Activated CD4-positive, alpha-beta T cell treated with anti-CD3 and anti-CD28 coated beads, Interleukin-2, amount 50 U/mL, for 48 hours (primary cell): ENCODE results near the gene UNC119.
"Not testable (repeated sequence)": the region's sequence is repeated elsewhere in the genome, so short reads cannot be mapped to it uniquely, and the experiment has no call there.

ENCODE experiments used
- DNase-seq, 2 experiments: peaks; one replicate each; pipeline ENCODE4 v3.0.0-alpha.2; 2020

UNC119 gene

DNA sequence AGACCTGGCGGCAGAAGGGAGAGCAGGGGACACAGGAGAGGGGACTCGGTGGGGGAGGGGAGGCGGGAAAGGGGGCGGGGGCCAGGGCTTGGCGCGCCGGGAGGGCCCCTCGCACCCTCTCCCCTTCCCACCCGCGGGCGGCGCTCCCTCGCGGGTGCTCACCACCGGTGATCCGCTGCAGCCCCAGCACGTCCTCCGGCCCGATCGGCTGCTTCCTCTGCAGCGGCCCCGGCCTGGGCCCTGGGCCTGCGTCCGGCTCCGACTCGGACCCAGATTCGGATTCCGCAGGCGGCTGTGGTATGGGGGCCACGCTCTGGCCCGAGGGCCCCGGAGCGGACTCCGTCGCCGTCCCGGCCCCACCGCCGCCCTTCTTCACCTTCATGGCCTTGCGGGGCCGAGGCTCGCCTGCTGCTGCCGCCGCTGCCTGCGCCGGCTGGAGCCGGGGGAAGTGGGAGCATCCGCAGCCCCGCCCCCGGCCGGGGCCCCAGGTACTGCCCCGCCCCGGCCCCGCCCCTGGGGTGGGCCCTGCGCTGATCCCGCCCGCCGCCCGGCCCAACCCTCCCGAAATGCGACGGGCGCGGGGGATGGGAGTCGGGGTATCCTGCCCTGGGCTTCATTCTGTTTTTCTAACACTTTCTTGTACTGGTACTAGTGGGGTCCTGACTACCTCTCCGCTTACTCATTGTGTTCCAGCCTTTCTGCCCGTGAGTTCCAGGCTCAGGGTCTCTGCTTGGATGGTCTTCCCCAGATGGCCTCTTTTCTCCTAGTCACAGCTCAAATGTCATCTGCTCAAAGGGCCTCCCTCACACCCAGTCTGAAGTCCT is at the start of gene UNC119:
TSS of gene UNC119 (minus strand) at position 449 of the 824 bp plus-strand sequence. CDS start at position 382, 67 bp downstream.
- DNase-seq = peak; percentile 78 to 82

DNA sequence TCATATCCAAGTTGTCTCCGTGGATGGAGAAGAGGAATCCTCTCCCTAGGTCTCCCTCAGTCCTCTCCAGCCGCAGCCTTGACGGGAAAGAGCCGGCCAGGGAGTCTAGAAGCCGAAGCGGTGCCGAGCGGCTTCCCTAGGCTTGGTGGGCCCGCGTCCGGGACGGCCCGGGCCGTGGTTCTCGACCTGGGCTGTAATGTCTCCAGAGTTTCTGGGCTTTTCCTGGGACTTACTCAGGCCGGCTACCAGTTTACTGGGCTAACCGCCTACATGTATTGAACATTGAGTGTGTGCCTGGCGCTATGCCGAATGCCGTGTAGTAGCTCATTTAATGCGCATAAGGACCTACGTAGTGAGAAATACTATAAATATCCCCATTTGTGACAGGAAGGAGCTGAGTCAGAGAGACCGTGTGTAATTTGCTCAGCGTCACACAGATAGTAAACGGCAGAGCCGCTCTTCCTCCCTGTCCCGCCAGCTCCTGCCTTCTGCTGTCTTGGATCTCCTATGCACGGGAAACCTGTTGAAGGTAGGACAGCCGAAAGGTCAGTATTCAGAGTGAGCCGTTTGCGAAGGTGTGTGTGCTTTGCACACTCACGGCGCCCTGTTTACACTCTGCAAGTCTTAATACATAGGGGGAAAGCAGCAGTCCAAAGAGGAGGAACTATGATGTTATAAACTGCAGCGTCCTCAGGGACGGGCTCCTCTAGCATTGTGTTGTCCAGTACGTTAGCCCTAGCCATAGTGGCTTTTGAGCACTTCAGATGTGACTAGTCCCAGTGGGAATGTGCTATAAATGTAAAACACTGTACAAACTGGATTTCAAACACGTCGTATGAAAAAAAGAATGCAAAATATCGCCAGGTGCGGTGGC is 47.1 kb upstream of the UNC119 start:
- peak; percentile 71 to 81 for DNase-seq

DNA sequence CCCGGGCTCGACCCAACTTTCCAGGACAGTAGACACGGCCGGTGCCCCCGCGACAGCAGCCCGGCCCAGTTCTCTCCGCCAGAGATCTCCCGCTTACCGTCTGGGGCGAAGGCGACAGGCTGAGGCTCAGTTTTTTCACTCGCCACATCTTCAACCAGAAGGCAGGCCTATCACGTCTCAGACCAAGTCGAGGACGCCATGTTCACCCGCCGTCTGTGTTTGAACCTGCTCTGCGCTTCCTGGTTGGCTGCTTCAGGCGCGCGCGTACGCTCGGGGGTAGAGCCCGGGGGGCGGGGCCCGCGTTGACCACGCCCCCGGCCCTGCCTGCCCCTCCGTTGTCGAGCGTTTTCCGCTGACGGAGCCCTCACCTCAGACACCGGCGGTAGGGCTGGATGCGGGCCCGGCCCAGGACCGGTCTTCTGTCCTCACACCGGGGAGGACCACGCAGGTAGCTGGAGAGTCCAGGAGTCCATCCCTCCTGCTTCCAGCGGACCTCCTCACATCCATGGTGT is 46.4 kb upstream of the UNC119 start, which contains the start of gene SPAG5:
TSS of gene SPAG5 (minus strand) at position 227 of the 512 bp plus-strand sequence. CDS start at position 148, 79 bp downstream.
- DNase-seq = peak; percentile 92 to 94

DNA sequence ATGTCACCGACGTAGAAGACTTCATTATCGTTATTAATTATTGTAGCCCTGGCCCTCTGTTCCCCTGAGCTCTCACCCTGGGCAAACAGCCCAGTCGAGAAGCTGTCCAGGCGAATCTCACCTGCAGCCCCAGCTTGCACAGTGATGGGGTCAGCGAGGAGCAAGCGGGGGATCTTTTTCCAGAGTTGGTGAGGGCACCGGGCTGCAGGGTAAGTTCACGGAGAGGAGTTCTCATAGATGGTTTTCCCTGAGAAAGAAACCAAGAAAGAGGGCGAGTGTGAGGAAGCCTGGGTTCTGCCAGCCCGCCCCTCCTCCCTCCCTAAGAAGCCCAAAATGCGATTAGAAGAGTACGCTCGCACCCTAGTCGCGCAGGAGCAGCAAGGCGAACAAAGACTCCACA is 46.0 kb upstream of the UNC119 start:
- DNase-seq = no peak

DNA sequence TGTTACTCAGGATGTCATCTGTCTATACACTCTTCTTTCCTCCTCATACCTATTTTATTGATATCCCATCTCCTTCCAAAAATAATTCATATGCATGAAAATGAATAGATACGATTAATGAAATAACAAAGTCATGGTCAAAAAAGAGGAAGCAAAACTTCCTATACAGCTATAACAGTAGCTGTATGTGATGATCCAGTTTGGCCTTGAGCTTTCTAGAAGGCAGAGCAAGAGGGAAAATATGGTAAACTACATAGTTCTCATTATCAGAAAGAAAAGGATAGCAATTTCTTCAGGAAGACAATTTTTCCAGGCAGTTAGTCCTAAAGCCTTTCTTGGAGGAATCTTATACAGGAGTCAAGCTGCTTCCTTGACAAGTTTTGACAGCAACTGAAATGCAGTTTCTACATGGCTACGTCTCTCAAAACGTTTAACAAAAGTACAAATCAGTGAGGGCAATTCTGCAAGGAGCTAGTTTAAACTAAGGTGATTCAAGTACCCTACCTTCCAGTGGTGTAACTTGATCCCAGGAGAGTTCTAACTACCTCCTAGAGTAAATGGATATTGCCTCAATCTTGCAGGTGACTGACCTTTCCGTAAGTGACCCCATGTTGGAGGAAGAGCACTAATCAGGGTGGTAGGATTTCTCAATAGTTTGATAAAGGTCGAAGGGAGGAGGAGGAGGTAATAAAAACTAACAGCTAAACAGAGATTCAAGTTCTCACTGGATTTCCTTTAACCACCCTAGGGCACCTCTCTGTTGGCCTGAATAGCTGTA is 45.4 kb upstream of the UNC119 start:
- DNase-seq = no peak

DNA sequence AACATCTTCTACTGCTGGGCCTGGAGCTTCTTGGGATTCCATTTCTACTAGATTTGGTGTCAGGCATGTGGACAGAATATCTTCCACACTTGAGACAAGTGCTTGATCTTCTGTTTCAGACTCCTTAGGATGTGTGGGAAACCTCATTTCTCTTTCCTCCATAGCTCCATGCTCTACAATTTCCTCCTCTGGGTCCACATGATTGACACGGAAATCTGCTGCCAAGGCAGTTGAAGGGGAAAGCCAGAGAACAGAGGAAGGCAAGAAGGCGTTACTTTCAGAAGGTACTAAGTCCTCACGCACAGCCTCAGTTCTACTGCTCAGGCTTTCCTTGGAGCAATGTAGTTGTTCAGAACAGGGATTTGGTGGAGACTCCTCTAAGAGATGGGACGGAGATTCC is 39.8 kb upstream of the UNC119 start:
- no peak for DNase-seq

DNA sequence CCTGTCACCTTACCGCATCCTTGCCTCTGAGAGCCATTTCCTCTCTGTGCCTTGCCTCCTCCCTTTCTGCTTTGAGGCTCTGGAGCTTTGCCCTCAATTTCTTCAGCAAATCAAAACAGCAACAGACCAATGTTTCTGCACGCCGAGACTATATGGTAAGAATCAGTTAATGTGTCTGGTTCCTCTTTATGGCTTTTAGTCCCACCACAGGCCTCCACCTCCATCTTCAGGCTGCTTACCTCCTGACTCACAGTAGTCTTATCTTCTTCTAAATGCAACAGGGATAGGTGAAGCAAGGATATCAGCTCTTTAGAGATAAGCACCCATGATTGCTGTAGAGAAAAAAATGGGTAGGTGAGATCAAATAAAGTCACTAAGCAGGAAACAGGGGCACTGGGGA is 33.4 kb upstream of the UNC119 start:
- no peak for DNase-seq

DNA sequence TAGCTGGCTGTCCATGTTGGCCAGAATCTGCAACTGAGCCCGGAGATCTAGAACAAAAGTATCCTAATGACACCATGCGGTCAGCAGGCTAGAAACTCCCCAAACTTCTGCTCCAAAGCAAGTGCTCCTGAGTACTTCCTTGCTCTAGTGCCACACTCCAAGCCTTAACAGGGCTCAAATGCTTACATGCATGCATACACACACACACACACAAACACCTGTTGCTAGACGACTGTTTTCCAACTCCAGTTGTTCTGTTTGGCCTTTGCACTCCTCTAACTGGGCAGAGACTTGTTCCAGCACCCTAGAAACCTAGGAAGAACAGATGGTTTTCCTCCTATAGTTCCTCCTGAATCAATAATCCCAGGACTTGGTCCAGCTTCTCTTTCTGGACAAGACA is 32.0 kb upstream of the UNC119 start:
- no peak for DNase-seq

DNA sequence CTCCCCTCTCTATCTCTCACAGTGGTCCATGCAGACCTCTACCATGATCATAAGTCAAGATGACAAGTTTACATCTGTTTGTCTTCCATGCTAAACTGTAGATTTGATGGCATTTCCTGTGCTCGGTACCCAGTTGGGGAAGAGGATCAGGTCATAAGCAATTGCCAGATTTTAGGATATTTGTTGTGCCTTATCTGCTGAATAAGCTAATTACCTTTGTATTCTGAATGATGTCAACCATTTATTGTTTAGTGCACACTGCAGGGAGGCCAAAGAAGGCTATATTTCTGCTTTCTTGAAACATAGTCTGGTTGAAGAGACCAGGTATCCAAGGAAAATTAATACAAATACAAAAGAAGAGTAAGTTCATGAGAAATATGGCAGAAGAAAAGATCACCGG is 30.1 kb upstream of the UNC119 start:
- no peak for DNase-seq

DNA sequence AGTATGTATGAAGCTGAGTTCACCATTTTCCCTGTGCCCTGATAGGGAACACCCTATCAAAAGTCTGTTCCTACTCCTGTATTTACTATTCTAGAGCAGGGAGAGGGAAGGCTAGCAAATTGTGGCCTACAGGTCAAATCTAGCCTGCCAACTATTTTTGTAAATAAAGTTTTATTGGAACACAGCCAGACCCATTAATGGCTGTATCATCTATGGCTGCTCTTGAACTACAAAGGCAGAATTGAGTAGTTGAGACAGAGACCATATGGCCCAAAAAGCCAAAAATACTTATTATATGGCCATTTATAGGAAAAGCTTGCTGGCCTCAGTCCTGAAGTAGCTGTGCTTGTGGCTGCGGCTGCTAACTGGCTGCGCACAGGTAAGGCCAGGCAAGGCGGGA is 28.5 kb upstream of the UNC119 start:
- DNase-seq = no peak

DNA sequence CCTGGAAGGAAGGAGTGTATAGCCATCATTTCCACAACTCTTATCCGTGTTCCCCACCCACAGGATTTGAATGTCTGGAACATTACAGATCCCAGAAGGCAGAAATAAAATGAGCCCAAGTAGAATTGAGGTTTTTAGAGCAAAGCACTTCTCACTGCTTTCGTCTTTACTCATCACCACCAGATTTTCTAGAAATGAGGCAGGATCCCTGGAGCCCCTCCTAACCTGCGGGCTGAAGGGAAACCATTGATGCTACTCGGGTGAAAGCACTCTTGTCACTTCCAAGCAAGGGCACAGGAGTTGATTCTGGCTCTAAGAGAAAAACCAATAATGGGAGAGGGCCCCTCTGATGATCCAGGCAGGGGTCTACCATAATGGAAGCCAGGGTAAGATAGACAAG is 27.1 kb upstream of the UNC119 start:
- DNase-seq = peak; percentile 41 to 55

DNA sequence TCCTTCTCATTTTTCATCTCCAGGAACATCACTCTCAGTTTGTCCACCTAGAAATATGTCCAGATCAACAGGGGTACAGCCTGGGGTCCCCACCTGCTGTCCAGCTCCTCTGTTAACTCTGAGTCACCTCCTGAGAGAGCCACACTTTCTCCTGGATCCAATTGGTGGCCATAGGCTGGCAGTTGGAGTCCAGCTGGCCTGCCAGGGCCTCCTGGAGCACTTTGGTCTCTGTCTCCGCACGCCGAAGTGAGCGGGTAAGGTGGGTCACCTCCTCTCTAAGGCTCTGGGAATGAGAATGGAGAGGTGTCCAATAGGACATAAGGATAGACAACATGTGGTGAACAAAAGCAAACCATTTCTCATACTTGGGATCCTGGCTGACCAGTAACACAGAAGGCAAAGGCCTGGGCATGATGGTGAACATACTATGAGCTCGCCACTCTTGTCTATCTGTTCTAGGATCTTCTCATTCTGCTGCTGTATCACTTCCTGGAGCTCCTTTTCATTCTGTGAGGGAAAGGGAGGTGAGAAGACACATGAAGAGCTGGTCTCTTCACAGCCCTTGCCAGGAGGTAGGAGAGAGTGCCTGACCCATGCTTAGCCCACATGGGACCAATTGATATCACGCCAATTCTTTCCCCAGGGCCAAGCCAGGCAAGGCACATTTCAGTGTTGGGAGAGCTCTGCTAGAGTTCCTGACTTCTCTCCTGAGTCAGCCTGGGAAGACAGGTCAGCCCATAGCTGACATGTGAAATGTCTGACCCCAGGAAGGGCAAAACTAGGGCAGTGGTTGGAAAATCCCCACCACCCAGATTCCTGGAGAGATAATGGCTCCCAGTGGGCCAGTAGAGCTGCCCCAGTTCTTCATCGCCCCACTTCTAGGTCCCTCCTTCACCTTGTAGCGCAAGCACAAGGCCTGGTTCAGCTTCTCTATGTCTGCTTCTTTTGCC is 26.1 kb upstream of the UNC119 start:
- DNase-seq = no peak

DNA sequence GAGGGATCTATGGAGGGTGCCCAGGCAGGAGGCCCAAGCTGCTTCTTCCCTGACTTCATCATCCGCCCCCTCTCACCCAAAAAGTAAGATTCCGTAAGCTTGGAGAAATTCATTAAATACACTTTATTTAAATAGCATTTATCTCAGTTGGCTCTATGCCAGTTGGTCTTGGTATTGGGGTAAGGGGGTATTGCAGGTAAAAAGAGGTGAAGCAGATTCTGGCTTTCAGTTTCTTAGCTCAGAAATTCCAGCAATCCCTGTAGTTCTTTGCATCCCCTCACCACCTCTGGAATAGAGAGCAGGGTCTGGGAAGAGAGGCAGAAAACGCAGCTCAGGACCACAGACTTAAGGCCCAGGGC is 25.0 kb upstream of the UNC119 start:
- DNase-seq = no peak

DNA sequence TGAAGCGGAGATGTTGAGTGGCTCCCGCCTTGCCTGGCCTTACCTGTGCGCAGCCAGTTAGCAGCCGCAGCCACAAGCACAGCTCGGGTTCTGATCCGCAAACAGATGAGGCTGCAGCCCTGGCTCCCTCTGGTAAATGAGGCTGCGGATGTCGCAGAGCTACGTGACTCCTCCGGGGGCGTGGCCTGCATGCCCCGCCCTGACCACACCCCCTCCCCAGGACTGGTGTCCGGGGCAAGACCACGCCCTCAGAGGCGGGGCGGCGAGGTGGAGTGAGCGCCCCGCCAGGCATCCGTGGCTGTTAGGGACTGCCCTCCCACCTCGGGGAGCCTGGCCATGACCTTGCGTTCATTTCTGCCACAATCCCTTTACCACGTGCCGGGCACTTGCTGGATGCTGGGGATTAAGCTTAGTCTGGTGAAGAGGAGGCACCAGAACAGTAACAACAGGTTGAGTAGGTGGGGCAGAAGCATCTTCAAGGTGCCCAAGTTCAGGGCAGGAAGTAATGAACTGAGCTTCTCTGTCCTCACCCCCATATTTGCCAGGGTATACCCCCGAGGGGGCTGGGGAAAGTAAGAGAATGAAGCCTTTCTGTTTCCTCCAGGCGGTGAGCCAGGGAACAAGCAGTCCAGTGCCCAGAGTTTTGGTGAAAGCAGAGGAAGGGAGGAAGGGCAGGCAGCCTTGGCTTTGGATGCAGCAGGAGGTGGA is 24.5 kb upstream of the UNC119 start, which contains the start of gene ALDOC:
TSS of gene ALDOC (minus strand) at position 138 of the 708 bp plus-strand sequence. CDS start 1,363 bp downstream, outside the sequence.
- peak; percentile 99 for DNase-seq

DNA sequence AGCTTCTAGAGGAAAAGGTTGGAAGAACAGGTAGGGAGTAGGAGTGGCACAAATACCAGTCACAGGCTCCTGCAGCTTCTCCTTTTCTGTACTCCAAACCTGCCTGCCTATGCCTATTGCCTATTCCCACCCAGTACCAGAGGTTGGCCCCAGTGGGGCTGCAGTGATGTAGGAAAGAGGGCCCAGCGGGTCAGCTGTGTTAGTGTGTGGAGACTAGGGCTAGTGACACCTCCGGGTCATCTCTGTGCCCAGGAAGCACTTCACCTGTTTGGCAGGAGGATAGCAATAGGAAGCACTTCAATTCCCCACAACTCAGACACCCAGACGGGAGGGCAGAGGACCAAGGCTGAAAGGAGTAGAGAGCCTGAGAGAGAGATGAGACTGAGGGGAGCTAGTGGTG is 23.6 kb upstream of the UNC119 start:
- DNase-seq = not testable (repeated sequence)

DNA sequence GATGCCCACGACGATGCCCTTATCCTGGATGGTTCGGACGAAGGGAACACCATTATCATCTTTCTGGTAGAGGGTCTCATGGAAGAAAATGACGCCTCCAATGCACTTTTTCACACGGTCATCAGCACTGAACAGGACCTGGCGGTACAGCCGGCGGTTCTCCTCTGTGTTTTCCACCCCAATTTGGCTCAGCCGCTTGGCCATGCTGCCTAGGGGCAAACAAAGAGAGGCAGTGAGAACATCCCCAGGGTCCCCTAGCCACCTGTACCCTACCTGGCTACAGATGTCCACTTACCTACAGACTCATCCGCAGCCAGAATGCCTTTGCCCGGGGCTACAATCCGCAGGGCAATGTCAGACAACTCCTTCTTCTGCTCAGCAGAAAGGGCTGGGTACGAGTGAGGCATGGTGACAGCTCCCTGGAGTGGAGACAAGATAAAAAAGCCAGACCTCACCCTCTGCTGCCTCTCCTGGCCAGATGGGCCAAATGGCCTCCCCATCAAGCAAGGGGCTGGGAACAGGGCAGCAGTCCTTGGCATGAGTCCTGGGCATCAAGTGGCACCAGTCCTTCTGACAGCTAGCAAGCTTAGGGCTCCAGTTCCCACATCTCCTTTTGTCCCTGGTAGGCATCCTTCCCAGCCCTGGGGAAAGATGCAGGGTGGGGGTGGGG is 22.8 kb upstream of the UNC119 start:
- no peak for DNase-seq

DNA sequence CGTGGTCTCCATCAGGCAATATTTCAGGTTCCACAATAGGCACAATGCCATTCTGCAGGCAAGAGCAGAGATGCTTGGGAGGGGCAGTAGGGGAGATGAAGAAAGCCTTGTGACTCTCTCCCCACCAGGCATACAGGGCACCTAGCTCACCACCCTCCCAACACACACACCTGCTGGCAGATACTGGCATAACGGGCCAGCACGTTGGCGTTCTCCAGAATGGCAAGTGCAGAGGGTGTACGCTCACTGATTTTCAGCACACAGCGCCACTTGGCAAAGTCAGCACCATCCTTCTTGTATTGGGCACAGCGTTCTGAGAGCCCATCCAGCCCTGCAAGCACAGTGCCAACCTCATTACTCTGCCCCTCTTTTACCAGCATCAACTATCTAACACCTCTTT is 22.1 kb upstream of the UNC119 start:
- DNase-seq = no peak

DNA sequence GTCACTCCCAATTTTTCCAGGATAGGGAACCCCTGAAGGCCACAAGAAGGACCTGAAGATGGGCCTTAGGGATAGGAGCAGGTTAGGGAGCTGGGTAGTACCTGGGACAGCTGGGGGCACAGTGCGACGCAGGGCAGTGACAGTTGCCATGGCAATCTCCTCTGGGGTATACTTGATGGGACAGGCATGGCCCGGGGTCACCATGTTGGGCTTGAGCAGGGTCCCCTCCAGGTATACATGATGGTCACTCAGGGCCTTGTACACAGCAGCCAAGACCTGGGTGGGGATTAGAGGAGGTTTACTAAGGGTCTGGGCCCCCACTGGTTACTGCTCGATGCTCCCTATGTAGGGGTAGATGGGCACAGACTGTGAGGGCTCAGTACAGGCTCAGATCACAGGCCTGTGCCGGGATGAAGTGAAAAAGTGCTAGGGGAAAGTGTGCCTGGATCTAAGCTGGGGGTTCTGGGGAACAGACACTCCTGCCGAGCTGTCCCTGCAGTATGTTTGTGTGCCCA is 21.6 kb upstream of the UNC119 start:
- DNase-seq = no peak

DNA sequence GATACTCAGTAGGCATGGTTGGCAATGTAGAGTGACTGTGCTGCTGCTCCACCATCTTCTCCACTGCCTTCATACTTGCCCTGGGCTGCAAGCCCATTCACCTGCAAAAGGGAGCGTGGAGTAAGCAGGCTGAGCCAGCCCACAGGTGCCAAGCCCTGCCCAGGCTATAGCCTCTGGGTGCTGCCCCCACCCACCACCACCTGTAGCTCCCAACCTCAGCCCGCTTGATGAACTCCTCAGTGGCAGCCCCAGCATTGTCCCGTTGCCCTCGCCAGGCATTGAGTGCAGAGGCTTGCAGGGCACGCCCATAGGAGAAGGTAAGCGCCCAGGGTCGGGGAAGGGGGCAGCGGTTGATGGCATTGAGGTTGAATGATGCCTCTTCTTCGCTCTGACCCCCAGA is 21.1 kb upstream of the UNC119 start:
- no peak for DNase-seq

DNA sequence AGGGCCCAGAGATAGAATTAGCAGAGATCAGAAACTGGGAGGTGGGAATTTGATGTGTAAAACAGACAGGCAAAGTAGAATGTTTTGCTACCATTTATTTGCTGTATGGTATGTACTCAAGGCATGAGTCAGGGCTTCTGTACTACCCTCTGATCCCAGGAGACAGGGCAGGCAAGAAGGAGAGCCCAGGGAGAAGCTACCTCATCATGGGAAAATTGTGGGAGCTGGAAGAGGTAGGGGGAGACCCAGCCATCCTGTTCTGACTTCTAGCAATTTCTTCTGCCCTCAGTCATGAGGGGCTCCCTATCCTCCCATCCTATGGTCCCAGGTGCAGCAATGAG is 20.6 kb upstream of the UNC119 start:
- no peak for DNase-seq
